GM18499 (cell line): Measurements from ENCODE around the gene UBE2G2.

ENCODE experiments used
- ATAC-seq: cut with Tn5 transposase; IDR thresholded peaks from one replicate; pipeline ENCODE4 v1.9.1; 2021; ENCODE audit warnings: moderate number of reproducible peaks; ENCODE audit not compliant: insufficient read depth, unreplicated experiment

UBE2G2 gene

DNA sequence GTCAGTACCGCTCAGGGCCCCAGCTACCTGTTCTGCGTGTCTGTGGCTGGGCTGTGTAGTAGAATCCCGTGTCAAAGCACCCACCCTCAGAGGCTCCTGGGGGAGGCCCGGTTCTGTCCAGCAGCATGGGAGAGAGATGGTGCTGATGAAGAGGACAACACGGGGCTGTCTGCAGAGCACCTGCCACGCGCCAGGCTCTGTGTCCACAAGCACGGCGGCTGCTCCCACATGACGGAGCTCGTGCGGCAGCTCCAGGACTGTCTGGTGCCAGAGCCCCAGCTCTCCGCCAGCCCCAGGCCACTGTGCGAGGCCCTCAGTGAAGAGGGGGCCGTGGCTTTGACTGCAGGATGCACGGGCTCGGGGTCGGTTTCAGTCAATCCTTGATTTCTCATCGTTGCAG is 48.3 kb downstream of the UBE2G2 start:
- no peak for ATAC-seq

DNA sequence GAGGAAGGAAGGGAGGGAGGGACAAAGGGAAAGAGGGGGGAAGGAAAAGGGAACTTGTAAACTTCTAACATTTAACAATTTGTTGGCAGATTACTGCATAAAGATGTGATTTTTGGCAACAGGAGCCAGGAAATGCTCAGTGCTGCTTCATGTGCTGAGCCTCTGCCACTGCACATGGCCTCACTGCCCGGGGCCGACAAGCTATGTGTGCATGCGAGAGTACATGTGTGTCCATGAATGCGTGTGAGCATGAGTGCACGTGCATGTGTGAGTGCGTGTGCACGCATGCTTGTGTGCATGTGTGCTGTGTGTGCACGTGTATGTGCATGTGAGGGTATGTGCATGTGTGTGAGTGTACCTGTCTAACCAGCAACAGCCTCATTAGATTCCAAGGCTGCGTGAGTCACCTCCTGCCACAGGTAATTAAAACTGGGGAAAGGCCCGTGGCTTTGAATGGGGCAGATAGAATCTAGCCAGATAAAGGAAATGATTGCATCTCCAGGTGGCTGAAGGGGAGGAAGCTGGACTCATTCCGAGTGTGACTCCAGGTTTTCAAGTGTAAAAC is 48.9 kb downstream of the UBE2G2 start:
- ATAC-seq: no peak

DNA sequence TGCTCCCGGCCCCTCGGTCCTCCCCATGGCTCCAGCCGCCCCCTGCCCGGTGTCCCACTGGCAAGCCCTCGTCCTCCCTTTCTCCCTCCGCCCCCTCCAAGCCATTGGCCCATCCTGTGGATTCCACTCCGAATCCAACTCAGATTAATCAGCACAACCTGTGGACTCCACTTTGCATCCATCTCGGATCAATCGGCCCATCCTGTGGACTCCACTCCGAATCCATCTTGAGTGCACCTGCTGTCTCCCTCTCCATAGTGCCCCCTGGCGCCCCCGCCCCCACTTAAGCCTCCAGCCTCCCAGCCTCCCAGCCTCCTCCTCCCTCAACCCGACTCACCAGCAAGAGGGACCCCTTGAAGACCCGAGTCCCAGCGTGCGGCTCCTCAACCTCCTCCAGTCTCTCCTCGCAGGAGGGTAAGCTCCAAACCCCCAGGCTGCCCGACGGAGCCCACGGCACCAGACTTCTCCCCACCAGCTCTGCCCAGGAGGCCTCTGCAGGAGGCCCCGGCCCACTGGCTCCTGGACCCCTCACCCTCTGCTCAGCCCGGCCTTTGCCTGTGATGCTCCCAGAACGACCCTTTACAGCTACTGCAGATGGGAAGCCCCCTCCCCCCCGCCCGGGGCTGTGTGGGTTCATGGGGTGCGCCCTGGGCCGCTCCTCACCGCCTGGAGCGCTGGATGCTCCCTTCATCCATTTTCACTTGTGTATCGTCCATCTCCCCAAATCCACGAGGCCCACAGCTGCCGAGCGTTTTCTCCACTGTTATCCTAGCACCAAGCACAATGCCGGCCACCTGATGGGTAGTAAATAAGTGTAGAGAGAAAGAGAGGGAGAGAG is 49.6 kb downstream of the UBE2G2 start:
- no peak for ATAC-seq

DNA sequence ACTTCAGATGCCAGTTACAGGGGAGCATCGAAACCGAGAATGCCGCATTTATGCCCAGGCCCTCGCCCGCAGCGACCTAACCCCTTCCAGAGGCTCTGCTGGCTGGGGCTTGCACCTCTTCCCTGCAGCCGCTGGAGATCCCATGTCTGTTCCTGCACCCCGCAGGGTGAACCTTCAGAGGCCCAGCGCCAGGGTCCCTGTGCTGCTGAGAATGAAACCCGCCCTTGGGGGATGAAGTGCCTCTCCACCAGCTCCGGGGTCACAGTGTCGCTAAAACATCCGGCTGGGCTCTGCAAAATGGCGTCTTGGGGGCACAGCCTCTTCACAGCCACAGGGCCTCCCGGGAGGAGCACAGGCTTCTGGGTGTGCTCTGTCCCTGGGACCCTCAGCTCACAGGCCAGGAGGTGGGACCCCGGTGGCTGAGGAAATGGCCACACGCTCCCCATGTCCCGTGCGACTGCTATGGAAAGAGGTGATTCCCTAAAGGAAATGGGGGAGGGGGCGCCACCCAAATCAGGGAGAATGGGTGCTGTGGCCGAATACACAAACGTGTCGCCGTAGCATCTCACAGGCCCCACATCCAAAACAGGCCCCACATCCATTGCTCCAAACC is 50.3 kb downstream of the UBE2G2 start:
- no peak for ATAC-seq

DNA sequence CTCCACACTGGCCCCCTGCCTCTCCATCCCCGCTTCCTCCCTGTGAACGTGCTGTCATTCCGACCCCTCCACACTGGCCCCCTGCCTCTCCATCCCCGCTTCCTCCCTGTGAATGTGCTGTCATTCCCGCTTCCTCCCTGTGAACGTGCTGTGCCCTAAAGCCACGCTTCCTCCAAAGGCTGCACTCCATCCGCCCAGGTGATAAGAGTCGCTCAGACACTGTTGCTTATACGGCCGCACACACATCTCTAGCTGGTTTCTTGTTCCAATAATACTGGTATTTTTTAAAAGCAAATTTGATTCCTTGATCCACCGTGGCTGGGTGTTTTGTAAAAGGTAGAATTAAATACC is 51.0 kb downstream of the UBE2G2 start:
- ATAC-seq: no peak

DNA sequence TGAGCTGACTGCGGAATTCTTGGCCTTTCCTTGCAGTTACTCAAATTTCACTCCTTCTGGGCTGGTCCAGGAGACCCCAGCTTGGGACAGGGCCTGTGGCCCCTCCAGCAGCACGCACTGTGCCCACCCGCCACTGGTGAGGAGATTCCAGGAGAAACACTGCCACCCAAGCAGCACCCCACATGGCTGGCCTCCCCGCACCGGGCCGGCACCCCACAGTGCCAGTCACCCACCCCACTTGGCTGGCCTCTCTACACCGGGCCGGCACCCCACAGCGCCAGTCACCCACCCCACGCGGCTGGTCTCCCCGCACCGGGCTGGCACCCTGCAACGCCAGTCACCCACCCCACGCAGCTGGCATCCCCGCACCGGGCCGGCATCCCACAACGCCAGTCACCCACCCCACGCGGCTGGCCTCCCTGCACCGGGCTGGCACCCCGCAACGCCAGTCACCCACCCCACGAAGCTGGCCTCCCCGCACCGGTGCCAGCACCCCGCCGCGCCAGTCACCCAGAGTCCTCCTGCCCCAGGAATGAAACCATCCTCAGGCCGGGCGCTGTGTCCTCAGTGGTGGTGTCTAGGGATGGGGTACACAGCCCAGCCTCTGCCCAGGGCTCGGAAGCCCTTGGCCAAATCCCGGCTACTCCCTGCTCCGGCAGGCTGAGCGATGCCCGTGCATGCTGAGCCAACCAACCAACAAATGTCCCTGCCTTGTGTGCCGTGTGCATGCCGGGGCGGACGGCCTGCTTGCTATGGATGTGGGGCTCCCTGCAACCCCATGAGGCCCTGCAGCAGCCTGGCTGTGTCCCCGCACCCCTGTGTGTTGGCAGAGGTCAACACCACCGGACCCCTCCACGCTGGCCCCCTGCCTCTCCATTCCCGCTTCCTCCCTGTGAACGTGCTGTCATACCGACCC is 51.6 kb downstream of the UBE2G2 start:
- no peak for ATAC-seq

DNA sequence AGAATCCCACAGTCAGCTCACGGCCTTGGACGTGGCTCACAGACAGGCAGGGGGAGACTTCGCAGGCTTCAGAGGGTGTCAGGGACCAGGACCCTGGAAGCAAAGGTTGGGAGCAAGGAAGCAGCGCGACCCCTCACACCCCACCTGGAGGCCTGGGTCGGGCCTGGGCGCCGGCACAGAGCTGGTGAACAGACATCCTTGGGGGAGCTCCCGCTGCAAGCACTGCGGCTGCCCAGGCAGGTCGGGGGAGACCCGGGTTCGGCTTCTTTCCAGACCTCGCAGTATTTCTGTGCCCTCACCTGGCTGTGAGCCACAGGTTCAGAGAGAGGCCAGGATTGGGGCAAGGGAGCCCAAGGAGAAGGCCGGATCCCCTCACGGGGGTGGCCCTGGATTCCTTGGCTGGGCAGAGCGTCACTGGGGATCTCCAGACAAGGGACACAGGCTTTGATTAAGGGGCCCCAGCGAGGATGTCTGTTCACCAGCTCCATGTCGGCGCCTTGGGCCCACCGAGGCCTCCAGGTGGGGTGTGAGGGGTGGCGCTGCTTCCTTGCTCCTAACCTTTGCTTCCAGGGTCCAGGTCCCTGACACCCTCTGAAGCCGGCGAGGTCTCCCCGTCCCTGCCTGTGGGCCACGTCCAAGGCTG is 52.4 kb downstream of the UBE2G2 start:
- ATAC-seq: no peak

DNA sequence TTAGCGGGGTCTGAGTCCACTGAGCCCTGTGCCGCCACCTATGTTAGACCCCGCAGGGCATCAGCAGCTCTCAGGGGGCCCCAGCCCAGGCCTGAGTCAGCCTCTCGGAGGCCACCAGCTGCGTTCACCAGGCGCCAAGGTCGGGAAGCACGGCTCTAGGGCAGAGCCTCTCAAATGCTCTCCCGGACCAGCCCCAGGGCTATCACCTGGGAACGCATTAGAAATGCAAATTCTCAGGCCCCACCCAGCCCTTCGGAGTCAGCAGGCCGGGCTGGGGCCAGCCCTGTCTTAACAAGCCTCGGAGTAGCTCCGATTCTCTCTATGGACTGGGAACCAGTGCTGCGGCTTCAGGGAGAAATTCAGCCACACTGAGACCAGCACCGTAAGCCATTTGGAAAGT is 53.0 kb downstream of the UBE2G2 start:
- no peak for ATAC-seq

DNA sequence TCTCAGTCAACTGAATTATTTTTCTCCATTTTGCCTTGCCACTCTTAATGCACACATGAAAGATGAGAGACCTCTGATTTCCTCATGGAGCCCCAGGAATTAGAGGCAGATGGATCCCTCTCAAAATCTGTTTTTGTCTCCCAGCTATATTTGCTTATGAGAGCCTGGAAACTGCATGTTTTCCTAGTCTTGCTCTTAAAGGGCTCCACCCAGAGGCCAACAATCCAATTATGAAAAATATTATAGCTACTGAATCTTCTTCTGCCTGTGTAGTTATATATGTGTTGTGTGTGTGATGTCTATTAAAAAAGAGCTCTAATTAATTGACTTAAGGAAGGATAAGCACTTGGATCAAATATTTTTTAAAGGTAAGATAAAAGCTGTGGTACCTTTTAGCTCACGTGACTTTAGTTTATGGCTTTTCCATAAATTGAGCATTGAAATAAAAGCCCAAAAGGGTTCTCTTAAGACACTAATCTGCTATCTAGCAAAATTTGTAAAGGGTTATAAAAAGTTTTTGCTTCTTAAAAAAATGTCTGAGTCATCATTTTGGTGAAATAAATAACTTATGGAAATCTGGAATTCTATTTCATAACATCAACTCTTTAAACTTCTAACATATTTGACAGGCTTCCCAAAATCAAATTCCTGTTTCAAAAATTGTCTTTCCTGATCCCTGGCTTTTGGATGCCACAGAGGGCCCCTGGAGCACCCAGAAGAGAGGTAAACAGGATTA is 59.0 kb downstream of the UBE2G2 start:
- ATAC-seq: no peak

DNA sequence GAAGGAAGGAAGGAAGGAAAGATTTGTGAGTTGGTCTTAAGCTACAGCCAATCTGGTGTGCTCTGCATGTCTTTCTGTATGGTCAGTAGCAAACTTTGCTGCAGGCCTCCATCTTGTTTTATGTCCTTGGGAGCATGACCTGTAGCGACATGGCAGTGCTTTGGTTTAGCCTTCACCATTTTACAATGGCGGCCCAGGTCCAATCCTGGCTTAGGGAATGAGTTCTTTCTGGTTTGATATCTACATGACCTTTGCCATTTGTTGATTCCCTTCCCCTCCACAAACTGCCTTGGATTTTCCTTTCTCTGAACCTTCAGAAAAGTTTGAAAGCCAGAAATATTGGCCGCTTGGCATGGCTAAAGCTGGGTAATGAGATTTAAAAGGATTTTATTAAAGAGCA is 59.7 kb downstream of the UBE2G2 start:
- no peak for ATAC-seq

DNA sequence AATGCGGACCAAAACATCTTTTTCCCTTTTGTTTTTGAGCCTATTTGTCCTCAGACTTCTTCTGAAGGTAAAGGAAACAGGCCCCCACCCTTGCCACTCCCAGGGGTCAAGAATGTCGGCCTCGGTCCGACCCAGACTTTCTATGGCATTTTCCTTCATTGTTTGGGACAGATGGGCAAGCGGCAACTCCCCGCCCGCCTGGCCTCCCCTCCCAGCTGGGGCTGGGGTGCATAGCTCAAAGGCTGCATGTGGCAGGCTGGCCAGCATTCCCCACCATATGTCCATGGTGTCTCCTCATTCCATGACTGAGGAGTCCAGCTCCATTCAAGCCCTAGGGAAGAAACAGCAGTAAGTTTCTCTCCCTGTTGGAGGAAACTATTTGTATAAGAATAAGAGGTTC is 60.9 kb downstream of the UBE2G2 start:
- ATAC-seq: no peak

DNA sequence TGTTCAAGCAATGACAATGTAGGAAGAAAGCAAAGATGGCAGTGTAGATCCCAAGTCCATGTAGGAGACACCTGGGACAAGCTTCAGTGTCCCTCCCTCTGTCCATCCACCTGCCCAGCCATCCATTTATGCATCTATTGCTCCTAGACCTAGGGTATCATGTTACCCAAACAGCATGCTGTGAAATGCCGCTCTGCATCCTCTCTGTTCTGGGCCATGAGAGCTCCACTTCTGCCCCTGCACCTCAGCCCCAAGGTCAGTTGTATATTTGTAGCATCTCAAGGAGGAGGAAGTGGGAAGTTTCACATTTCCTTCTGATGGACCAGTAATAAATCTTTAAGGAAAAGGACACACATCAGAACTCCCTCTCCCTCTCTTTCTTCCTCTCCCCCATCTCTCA is 62.3 kb downstream of the UBE2G2 start:
- no peak for ATAC-seq

DNA sequence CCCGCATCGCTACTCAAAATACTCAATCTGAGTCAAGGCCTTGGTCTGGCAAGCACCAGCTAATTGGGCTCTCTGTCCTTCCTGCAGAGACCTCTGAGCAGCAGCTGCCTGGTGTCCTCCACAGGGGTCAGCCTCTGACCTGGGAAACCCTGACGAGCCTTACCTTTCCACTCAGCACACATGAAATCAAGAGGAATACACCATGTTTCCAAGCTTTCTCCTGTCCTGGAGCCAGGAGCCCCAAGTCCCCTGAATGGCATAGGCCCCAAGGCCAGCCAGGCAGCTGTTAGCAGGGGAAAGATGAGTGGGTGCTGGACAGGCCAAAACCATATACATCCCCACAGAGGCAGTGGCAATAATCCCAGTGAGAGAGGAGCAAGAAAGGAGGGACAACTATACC is 63.0 kb downstream of the UBE2G2 start:
- ATAC-seq: no peak

DNA sequence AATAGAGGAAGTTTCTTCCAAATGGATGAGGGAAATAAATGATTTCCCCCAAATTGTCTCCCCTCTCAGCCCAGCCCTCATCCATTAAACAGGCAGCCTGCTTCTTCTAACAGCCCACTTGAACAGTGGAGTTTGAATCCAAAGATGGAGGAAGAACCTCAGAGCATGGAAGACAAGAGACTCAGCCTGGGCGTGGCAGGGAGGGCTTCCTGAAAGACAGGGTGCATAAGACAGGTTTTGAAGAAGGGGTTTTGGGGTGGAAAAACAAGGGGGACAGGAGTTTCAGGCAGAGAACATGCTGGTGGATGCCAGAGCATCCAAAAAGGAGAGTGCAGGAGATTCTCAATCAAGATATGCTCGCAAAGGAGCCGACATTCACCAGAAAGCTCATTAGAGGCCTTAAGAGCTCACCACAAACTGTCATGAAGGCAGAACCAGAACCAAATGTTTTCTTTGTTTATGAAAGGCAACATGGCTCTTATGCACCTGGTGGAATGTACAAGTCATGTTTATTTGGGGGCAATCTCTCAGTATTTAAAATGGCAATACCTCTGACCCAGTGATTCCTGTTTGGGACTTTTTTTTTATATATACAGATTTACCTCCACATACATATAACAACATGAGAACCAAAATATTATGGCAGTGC is 63.8 kb downstream of the UBE2G2 start:
- ATAC-seq: no peak

DNA sequence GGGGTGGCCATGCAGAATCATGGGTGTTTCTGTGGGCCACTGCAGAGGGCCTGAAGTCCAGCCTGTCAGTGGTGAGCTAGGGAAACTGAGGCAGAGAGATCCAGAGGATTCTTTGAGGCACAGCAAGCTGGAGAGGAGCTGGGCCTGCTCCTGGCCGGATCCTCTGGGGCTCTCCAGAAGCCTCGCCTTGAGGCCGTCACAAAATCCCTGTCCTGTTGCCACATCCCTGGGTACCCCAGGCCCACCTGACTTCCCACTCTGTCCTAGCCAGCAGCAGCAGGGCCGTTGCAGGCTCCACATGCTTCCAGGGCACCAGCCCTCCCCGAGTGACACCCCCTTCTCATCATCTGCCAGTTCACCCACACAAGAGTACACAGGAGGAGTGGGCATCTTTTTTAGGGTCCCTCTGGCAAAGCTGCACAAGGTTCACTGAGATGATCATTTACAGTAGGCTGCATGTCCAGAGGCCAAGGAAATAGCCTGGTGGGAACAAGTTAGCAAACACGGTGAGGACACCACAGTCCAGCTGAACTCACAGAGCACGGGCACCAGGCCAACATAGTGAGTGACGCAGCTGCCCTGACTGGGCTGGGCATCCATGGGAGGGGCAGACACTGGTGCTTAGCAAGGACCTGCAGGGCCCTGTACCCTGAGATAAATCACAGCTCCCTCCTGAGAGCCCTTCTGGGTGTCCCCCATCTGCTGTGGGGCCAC is 65.2 kb downstream of the UBE2G2 start:
- no peak for ATAC-seq

DNA sequence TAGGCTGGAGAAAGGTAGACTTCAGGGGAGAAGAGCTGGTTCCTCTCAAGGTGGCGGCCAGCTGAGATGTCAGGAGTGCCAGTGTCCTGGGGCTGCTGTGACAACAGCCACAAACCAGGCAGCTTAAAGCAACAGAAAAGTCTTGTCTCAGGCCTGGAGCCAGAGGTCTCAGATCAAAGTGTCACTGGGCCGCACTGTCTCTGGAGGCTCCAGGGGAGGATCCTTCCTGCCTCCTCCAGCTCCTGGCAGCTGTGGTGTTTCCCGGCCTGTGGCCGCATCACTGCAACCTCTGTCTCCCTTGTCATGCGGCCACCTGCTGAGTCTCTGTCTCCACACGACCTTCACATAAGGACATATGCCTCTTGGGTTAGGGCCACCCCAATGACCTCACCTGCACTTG is 65.8 kb downstream of the UBE2G2 start:
- ATAC-seq: no peak

DNA sequence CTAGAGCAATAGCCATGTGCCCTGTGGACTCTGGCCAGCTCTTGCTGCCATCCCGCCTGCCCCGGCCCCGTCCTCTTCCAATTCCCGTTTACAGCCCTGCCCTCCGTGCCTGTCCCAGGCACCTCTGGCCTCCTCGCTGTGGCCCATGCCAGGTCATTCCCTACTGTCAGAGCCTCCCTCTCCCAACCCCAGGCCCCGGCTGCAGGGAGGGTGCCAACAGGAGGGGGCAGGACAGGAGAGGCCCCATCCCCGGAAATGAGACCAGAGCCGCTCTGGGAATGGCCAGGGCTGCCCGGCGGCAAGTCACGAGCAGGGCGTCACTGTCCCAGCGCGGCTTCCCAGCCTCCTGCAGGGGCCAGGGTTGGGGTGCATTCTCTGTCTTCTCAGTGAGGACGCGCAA is 66.8 kb downstream of the UBE2G2 start:
- no peak for ATAC-seq

DNA sequence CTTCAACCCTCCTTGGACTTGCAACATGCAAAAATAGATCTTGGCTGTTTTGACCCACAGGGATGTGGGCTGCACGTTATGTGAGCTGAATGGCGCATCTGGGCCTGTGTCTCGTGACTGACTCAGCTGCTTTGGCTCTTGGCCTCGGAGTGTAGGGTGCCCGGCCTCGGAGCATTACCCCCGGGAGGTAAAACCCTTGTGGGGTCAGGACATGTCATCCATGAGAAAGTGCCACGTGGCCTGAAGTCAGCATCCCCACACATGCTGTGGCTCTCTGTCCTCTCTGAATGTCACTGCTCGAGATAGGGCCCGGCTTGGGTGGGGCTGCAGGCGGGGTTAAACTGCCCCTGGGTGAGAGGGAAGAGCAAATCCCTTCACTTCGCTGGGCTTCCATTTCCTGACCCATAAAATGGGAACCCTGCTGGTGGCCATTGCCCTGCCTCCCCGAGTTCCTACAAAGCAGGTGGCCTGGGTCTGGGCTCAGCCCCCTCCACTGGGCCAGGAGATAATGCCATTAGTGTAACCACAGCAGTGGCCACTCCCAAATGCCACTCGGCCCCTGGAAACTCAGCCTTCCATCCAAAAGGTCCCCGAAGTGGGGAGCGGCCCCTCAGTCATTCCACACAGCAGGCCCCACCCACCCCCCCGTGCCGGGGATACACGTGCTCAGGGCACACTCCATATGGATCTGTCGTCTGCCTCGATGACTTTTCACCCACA is 67.4 kb downstream of the UBE2G2 start:
- ATAC-seq: no peak
